Non-pigmented ciliary epithelial cell (primary cell): Measurements from ENCODE around the gene ZNF597.

Experiments
- DNase-seq: peaks from one replicate; pipeline ENCODE4 v3.0.0-alpha.2; 2010; ENCODE audit warnings: low read depth

The ZNF597 gene

GRCh38 chr16:3443108-3444031 is at the start of gene ZNF597, which contains the start of gene NAA60:
Gene ZNF597, minus strand, starts transcription at chr16:3443504. Its CDS starts 351 bp downstream, at chr16:3443153.
Gene NAA60, plus strand, starts transcription at chr16:3443680. Its CDS starts 32,548 bp downstream, at chr16:3476228.
- peak; percentile 72 for DNase-seq

- DNase-seq = no peak
Observed at GRCh38 chr16:3492356-3492755, 49.1 kb upstream of the ZNF597 start.

GRCh38 chr16:3490911-3491629 is 47.8 kb upstream of the ZNF597 start:
- no peak for DNase-seq

- no peak for DNase-seq
Observed at GRCh38 chr16:3488801-3489200, 45.5 kb upstream of the ZNF597 start.

GRCh38 chr16:3487521-3488410 is 44.5 kb upstream of the ZNF597 start:
- no peak for DNase-seq

GRCh38 chr16:3486506-3487215 is 43.4 kb upstream of the ZNF597 start:
- DNase-seq = no peak

- no peak for DNase-seq
Observed at GRCh38 chr16:3485821-3486505, 42.7 kb upstream of the ZNF597 start.

GRCh38 chr16:3485097-3485745 is 41.9 kb upstream of the ZNF597 start:
- DNase-seq = no peak

GRCh38 chr16:3484318-3485096 is 41.2 kb upstream of the ZNF597 start:
- no peak for DNase-seq

- DNase-seq = no peak
Observed at GRCh38 chr16:3482659-3483241, 39.4 kb upstream of the ZNF597 start.

GRCh38 chr16:3481696-3482658 is 38.7 kb upstream of the ZNF597 start:
- DNase-seq = no peak

- no peak for DNase-seq
Observed at GRCh38 chr16:3480901-3481695, 37.8 kb upstream of the ZNF597 start.

- DNase-seq = no peak
Observed at GRCh38 chr16:3479654-3480216, 36.4 kb upstream of the ZNF597 start.

GRCh38 chr16:3478242-3478925 is 35.1 kb upstream of the ZNF597 start:
- no peak for DNase-seq

GRCh38 chr16:3476409-3476808 is 33.1 kb upstream of the ZNF597 start:
- no peak for DNase-seq
